H1 (cell line): ENCODE data around the gene EXOC6. TPM values are rescaled to one million over a fixed set of nuclear protein-coding genes. Genes with fewer than 3 reads are reported as not detected.

Experiments used
- CTCF ChIA-PET: fragments of 300-600 bp; sonication (Branson Sonifier 250); formaldehyde crosslinking; loops from one replicate; lab custom pipeline; 2021; ENCODE audit not compliant: partially characterized antibody; lab: Charles Lee
- POLR2A ChIA-PET: fragments of 300-600 bp; sonication (Branson Sonifier 250); formaldehyde crosslinking; loops from one replicate; lab custom pipeline; 2021; ENCODE audit warnings: inconsistent platforms; ENCODE audit not compliant: partially characterized antibody; lab: Charles Lee
- DNase-seq, 2 experiments: peaks; one replicate each; pipeline versions ENCODE4 v3.0.0 to v3.0.0-alpha.2; 2010 to 2022; ENCODE audit warnings: low spot score in 2 of 2, low read depth in 1 of 2, mixed read lengths in 1 of 2
- FAIRE-seq: peaks from 2 replicates; lab custom pipeline; 2011; peaks lifted over from hg19 to GRCh38; lab: Jason Lieb, UNC
- H2AFZ ChIP-seq: 2 replicates; pipeline ENCODE4 v1.8.1; 2012; ENCODE audit warnings: low read length, inconsistent platforms
- H2AK5ac ChIP-seq: 2 replicates; pipeline ENCODE4 v1.6.1; 2013; ENCODE audit warnings: low read depth, low read length
- H2BK120ac ChIP-seq: replicated peaks from 2 replicates; pipeline ENCODE3; 2013; ENCODE audit warnings: low read depth, low read length, inconsistent platforms
- H2BK12ac ChIP-seq: 2 replicates; pipeline ENCODE4 v1.6.1; 2013; ENCODE audit warnings: low read depth, low read length
- H2BK15ac ChIP-seq: 2 replicates; pipeline ENCODE4 v1.6.1; 2013; ENCODE audit warnings: low read length
- H2BK20ac ChIP-seq: 2 replicates; pipeline ENCODE4 v1.6.1; 2013; ENCODE audit warnings: low read length
- H2BK5ac ChIP-seq: 2 replicates; pipeline ENCODE4 v1.6.1; 2013; ENCODE audit warnings: low read depth, low read length
- H3K14ac ChIP-seq: 2 replicates; pipeline ENCODE4 v1.6.1; 2013; ENCODE audit warnings: inconsistent platforms; ENCODE audit not compliant: insufficient read length
- H3K18ac ChIP-seq: 2 replicates; pipeline ENCODE4 v1.6.1; 2013; ENCODE audit warnings: low read length; ENCODE audit errors: extremely low read depth
- H3K23ac ChIP-seq: 2 replicates; pipeline ENCODE4 v1.6.1; 2013; ENCODE audit warnings: inconsistent platforms; ENCODE audit not compliant: insufficient read length
- H3K23me2 ChIP-seq: 2 replicates; pipeline ENCODE4 v1.6.1; 2013; ENCODE audit warnings: low read depth, low read length
- H3K27ac ChIP-seq: 2 replicates; pipeline ENCODE4 v1.6.1; 2011; ENCODE audit warnings: low read depth, low read length, inconsistent platforms
- H3K27me3 ChIP-seq, 4 experiments: replicated peaks in 1 of 4; 1 replicate in 1 of 4; 2 replicates in 3 of 4; pipeline versions ENCODE4 v1.6.1 to v1.8.1; 2011 to 2013; ENCODE audit warnings: low read length in 3 of 4, mild to moderate bottlenecking in 3 of 4, inconsistent platforms in 2 of 4, mixed read lengths in 2 of 4, moderate library complexity in 1 of 4; ENCODE audit not compliant: control insufficient read depth in 3 of 4, insufficient read depth in 3 of 4; ENCODE audit errors: extremely low read depth in 1 of 4
- H3K36me3 ChIP-seq, 4 experiments: 2 replicates each; pipeline versions ENCODE4 v1.6.1 to v1.8.1; 2011 to 2013; ENCODE audit warnings: mild to moderate bottlenecking in 4 of 4, low read length in 3 of 4, moderate library complexity in 2 of 4, control low read depth in 1 of 4, inconsistent platforms in 1 of 4; ENCODE audit not compliant: insufficient read depth in 4 of 4, control insufficient read depth in 2 of 4
- H3K4ac ChIP-seq: replicated peaks from 2 replicates; pipeline ENCODE3; 2013; ENCODE audit warnings: low read length, low read depth, mixed read lengths, inconsistent platforms; ENCODE audit not compliant: insufficient read length
- H3K4me1 ChIP-seq, 4 experiments: replicated peaks in 1 of 4; 1 replicate in 1 of 4; 2 replicates in 3 of 4; pipeline versions ENCODE4 v1.6.1 to v1.8.1; 2011 to 2013; ENCODE audit warnings: low read length in 3 of 4, inconsistent platforms in 2 of 4, mixed read lengths in 1 of 4; ENCODE audit not compliant: insufficient read depth in 4 of 4, control insufficient read depth in 3 of 4
- H3K4me2 ChIP-seq, 2 experiments: 2 replicates each; pipeline versions ENCODE4 v1.6.1 to v1.8.1; 2011 to 2013; ENCODE audit warnings: low read depth in 2 of 2, low read length in 2 of 2, control low read depth in 1 of 2, inconsistent platforms in 1 of 2, mild to moderate bottlenecking in 1 of 2; ENCODE audit not compliant: insufficient read depth in 1 of 2
- H3K4me3 ChIP-seq, 4 experiments: fragments of 200-600, 300-600 bp in 1 of 4; sonication (generic), shearing (Covaris generic), sonication (Bioruptor Twin) in 1 of 4; 2 replicates each; pipeline versions ENCODE4 v1.5.1 to v1.8.1; 2011 to 2016; ENCODE audit warnings: low read length in 4 of 4, low read depth in 3 of 4, control low read depth in 2 of 4, inconsistent platforms in 2 of 4, mild to moderate bottlenecking in 2 of 4, mixed read lengths in 1 of 4, moderate library complexity in 1 of 4; ENCODE audit not compliant: insufficient read depth in 2 of 4; ENCODE audit errors: extremely low read depth in 1 of 4
- H3K56ac ChIP-seq: replicated peaks from 2 replicates; pipeline ENCODE3; 2013; ENCODE audit warnings: low read depth, mild to moderate bottlenecking, mixed read lengths, low read length, inconsistent platforms; ENCODE audit not compliant: insufficient read length
- H3K79me1 ChIP-seq: 2 replicates; pipeline ENCODE4 v1.6.1; 2013; ENCODE audit warnings: low read depth, low read length, control low read depth
- H3K79me2 ChIP-seq, 2 experiments: 2 replicates each; pipeline versions ENCODE4 v1.6.1 to v1.8.1; 2012 to 2013; ENCODE audit warnings: low read length in 2 of 2, mild to moderate bottlenecking in 2 of 2, inconsistent platforms in 1 of 2; ENCODE audit not compliant: insufficient read depth in 2 of 2, control insufficient read depth in 1 of 2
- H3K9ac ChIP-seq, 4 experiments: replicated peaks in 1 of 4; 1 replicate in 1 of 4; 2 replicates in 3 of 4; pipeline versions ENCODE4 v1.6.1 to v1.8.1; 2011 to 2013; ENCODE audit warnings: low read depth in 3 of 4, low read length in 3 of 4, control low read depth in 2 of 4, mild to moderate bottlenecking in 2 of 4, moderate library complexity in 2 of 4, inconsistent platforms in 1 of 4; ENCODE audit errors: extremely low read depth in 1 of 4
- H3K9me3 ChIP-seq, 2 experiments: 2 replicates each; pipeline versions ENCODE4 v1.6.1 to v1.8.1; 2012 to 2013; ENCODE audit warnings: mild to moderate bottlenecking in 2 of 2, moderate library complexity in 2 of 2, control low read depth in 1 of 2, inconsistent platforms in 1 of 2, low read depth in 1 of 2, low read length in 1 of 2, mixed read lengths in 1 of 2; ENCODE audit not compliant: insufficient read depth in 2 of 2
- H4K20me1 ChIP-seq, 2 experiments: replicated peaks in 1 of 2; 2 replicates each; pipeline versions ENCODE3 to v1.8.1; 2011 to 2013; ENCODE audit warnings: inconsistent platforms in 2 of 2, low read length in 2 of 2, mild to moderate bottlenecking in 1 of 2; ENCODE audit not compliant: insufficient read depth in 2 of 2, control insufficient read depth in 1 of 2
- H4K5ac ChIP-seq: 2 replicates; pipeline ENCODE4 v1.6.1; 2013; ENCODE audit warnings: low read length, low read depth, mixed read lengths, inconsistent platforms; ENCODE audit not compliant: insufficient read length
- H4K8ac ChIP-seq: 2 replicates; pipeline ENCODE4 v1.8.0; 2013; ENCODE audit warnings: mild to moderate bottlenecking, moderate library complexity, low read length, inconsistent platforms; ENCODE audit not compliant: insufficient read depth; ENCODE audit errors: extremely low read depth
- H4K91ac ChIP-seq: replicated peaks from 2 replicates; pipeline ENCODE3; 2013; ENCODE audit warnings: low read length, mixed read lengths, inconsistent platforms; ENCODE audit not compliant: insufficient read length
- ATF3 ChIP-seq: IDR thresholded peaks from 2 replicates; pipeline ENCODE4 v1.6.1; 2011; ENCODE audit warnings: low read depth, mild to moderate bottlenecking, low read length; ENCODE audit not compliant: insufficient read depth
- BACH1 ChIP-seq: IDR thresholded peaks from 2 replicates; pipeline ENCODE4 v1.6.1; 2012; ENCODE audit warnings: low read length, improper control_type of control experiment
- KDM1A ChIP-seq: fragments of 200-600, 300-600 bp; sonication (generic); IDR thresholded peaks from 2 replicates; pipeline ENCODE4 v1.7.1; 2016; ENCODE audit warnings: mild to moderate bottlenecking, low read length, borderline replicate concordance
- RBBP5 ChIP-seq: IDR thresholded peaks from 2 replicates; pipeline ENCODE4 v1.7.1; 2012; ENCODE audit warnings: low read depth, mild to moderate bottlenecking, inconsistent platforms, low read length, moderate library complexity, borderline replicate concordance
- SIN3A ChIP-seq, 2 experiments: IDR thresholded peaks in 1 of 2; conservative IDR thresholded peaks in 1 of 2; 2 replicates each; pipeline ENCODE4 v1.6.1; 2011 to 2012; ENCODE audit warnings: low read length in 2 of 2, improper control_type of control experiment in 1 of 2, low read depth in 1 of 2, mild to moderate bottlenecking in 1 of 2
- TAF1 ChIP-seq: IDR thresholded peaks from 2 replicates; pipeline ENCODE4 v1.6.1; 2011; ENCODE audit warnings: mild to moderate bottlenecking, low read depth, low read length
- USF2 ChIP-seq: IDR thresholded peaks from 2 replicates; pipeline ENCODE4 v1.6.1; 2011; ENCODE audit warnings: low read length, improper control_type of control experiment
- WGBS, 2 experiments: shearing (Covaris generic) in 1 of 2; methylation state at CpG; one replicate each; pipeline versions ENCODE4 v1.1.6 to v1.1.7; 2013 to 2015; ENCODE audit warnings: low lambda C conversion rate in 2 of 2, mixed read lengths in 2 of 2, inconsistent platforms in 1 of 2, low coverage in 1 of 2, missing lambda C conversion rate in 1 of 2; ENCODE audit not compliant: insufficient replicate concordance in 2 of 2, insufficient coverage in 1 of 2, insufficient read length in 1 of 2; ENCODE audit errors: extremely low coverage in 1 of 2, missing lambda C conversion rate in 1 of 2; 5-methylcytosine and 5-hydroxymethylcytosine counted together
- polyA plus RNA-seq, 7 experiments: library from polyadenylated mRNA; depleted of rRNA in 3 of 7; stranded (reverse) in 5 of 7; unstranded in 2 of 7; fragments of >200 nt in 5 of 7; fragments of 200-250 nt in 2 of 7; gene quantifications; 1 replicate in 5 of 7; 2 replicates in 1 of 7; 4 replicates in 1 of 7; pipeline versions ENCODE4 v1.2.1 to v1.2.3, GENCODE V29; 2011 to 2013; ENCODE audit warnings: missing spikeins in 2 of 7, mixed read lengths in 2 of 7
- total RNA-seq: library from RNA; stranded (reverse); fragmentation: NEBNext Ultra II Directional; extraction: Animal tissue kit (Norgen Biotek cat#: 25700); gene quantifications from 2 replicates; pipeline ENCODE4 v1.2.1, GENCODE V29; 2021

The EXOC6 gene
- total and polyA plus RNA-seq, 2 of the 8 experiments (the other 6 are each of a cell fraction or from before 2014, with no cell fraction given) = 1.7 to 4.5 TPM

- no peak overlapping the region for H3K4ac ChIP-seq
- no peak overlapping the region for H3K23ac ChIP-seq
- no peaks in the 10 kb centered on the region for H4K20me1 ChIP-seq
- no peak overlapping the region for H4K8ac ChIP-seq
- H3K9ac ChIP-seq = no peak overlapping the region
- no peak overlapping the region for H2BK12ac ChIP-seq
- no peak overlapping the region for H3K4me3 ChIP-seq
- no peak overlapping the region for H4K5ac ChIP-seq
- no peak overlapping the region for H4K91ac ChIP-seq
- H3K9me3 ChIP-seq = no peaks in the 10 kb centered on the region
- H2AFZ ChIP-seq = no peak overlapping the region
- TF ChIP-seq KDM1A (no peak), USF2 (no peak), RBBP5 (no peak), BACH1 (no peak), TAF1 (no peak), SIN3A (conservative IDR thresholded peaks at IDR 0.05 in 1 of 2, IDR thresholded peaks at IDR 0.05 in 1 of 2; ENCODE audit: low read depth in 1 of 2, low read length in 2 of 2) (no peak), ATF3 (no peak)
- H3K4me1 ChIP-seq = peaks cover 0 to 8% (median 3%) of the 10 kb centered on the region in 4 experiments; a peak in 4 of 7 replicates
- no peak for DNase-seq
- H2BK5ac ChIP-seq = no peak overlapping the region
- H3K18ac ChIP-seq = no peak overlapping the region
- no peak overlapping the region for H2AK5ac ChIP-seq
- H2BK20ac ChIP-seq = no peak overlapping the region
- no peak overlapping the region for H3K14ac ChIP-seq
- POLR2A ChIA-PET = no interaction called here
- H2BK120ac ChIP-seq = no peak overlapping the region
- H3K27me3 ChIP-seq = no peaks in the 10 kb centered on the region
- no peaks in the 10 kb centered on the region for H3K79me2 ChIP-seq
- no peak overlapping the region for H3K56ac ChIP-seq
- CTCF ChIA-PET = no interaction called here
- no peak overlapping the region for H3K27ac ChIP-seq
- H2BK15ac ChIP-seq = no peak overlapping the region
- no peaks in the 10 kb centered on the region for H3K23me2 ChIP-seq
- no peak overlapping the region for H3K4me2 ChIP-seq
- no peak for FAIRE-seq
- WGBS, 2 experiments = 82% methylated on average over 2 of the region's 2 CpGs; no CpG with 5 or more reads in 1 of the 2 experiments
- no peaks in the 10 kb centered on the region for H3K36me3 ChIP-seq
- H3K79me1 ChIP-seq = no peaks in the 10 kb centered on the region
These were observed 180.6 kb downstream of the EXOC6 start for GRCh38 chr10:93028883-93029282.
